Nephron (organoid): ENCODE measurements around the gene RASSF10.

Experiments
- H3K27ac Mint-ChIP-seq, 3 experiments: 2 replicates each; pipeline ENCODE4 v1.8.0; 2020; ENCODE audit warnings: mixed read lengths in 3 of 3, mild to moderate bottlenecking in 2 of 3, moderate library complexity in 1 of 3
- H3K27me3 Mint-ChIP-seq: 2 replicates; pipeline ENCODE4 v1.8.0; 2021; ENCODE audit warnings: low read depth, mild to moderate bottlenecking, moderate library complexity, mixed read lengths
- H3K36me3 Mint-ChIP-seq: 2 replicates; pipeline ENCODE4 v1.8.0; 2020; ENCODE audit warnings: low read depth, mixed read lengths
- H3K4me1 Mint-ChIP-seq: 2 replicates; pipeline ENCODE4 v1.8.0; 2020; ENCODE audit warnings: mixed read lengths
- H3K4me3 Mint-ChIP-seq, 3 experiments: 2 replicates each; pipeline ENCODE4 v1.8.0; 2020; ENCODE audit warnings: mild to moderate bottlenecking in 3 of 3, mixed read lengths in 3 of 3, moderate library complexity in 2 of 3
- H3K9me3 Mint-ChIP-seq: 2 replicates; pipeline ENCODE4 v1.8.0; 2020; ENCODE audit warnings: mixed read lengths
- CTCF ChIP-seq, 3 experiments: fragments of 200-600 bp; sonication (generic); IDR thresholded peaks; one replicate each; pipeline ENCODE4 v1.5.0; 2021; ENCODE audit warnings: antibody characterized with exemption in 3 of 3; ENCODE audit not compliant: unreplicated experiment in 3 of 3

RASSF10 gene

GRCh38 chr11:12995823-12996222 lies 13.3 kb upstream of the RASSF10 start:
- no peaks in the 10 kb centered on the region for H3K4me1 Mint-ChIP-seq
- H3K27me3 Mint-ChIP-seq: peaks cover 13% of the 10 kb centered on the region
- TF ChIP-seq CTCF (IDR thresholded peaks at IDR 0.05; ENCODE audit: unreplicated experiment in 3 of 3): no peak
- peaks cover 3% of the 10 kb centered on the region for H3K9me3 Mint-ChIP-seq
- no peak overlapping the region for H3K4me3 Mint-ChIP-seq
- no peak overlapping the region for H3K27ac Mint-ChIP-seq
- H3K36me3 Mint-ChIP-seq: no peaks in the 10 kb centered on the region

GRCh38 chr11:12997168-12997567 lies 11.9 kb upstream of the RASSF10 start:
- no peak for TF ChIP-seq CTCF (IDR thresholded peaks at IDR 0.05; ENCODE audit: unreplicated experiment in 3 of 3)
- peaks cover 3% of the 10 kb centered on the region for H3K9me3 Mint-ChIP-seq
- peaks cover 18% of the 10 kb centered on the region for H3K27me3 Mint-ChIP-seq
- H3K4me1 Mint-ChIP-seq: no peaks in the 10 kb centered on the region
- no peak overlapping the region for H3K27ac Mint-ChIP-seq
- no peaks in the 10 kb centered on the region for H3K36me3 Mint-ChIP-seq
- no peak overlapping the region for H3K4me3 Mint-ChIP-seq

GRCh38 chr11:12998336-12998735 lies 10.8 kb upstream of the RASSF10 start:
- no peak for TF ChIP-seq CTCF (IDR thresholded peaks at IDR 0.05; ENCODE audit: unreplicated experiment in 3 of 3)
- H3K36me3 Mint-ChIP-seq: no peaks in the 10 kb centered on the region
- H3K4me1 Mint-ChIP-seq: no peaks in the 10 kb centered on the region
- peaks cover 3% of the 10 kb centered on the region for H3K9me3 Mint-ChIP-seq
- H3K4me3 Mint-ChIP-seq: no peak overlapping the region
- peaks cover 23% of the 10 kb centered on the region for H3K27me3 Mint-ChIP-seq
- no peak overlapping the region for H3K27ac Mint-ChIP-seq

GRCh38 chr11:12999597-12999996 lies 9.5 kb upstream of the RASSF10 start:
- peaks cover 35% of the 10 kb centered on the region for H3K27me3 Mint-ChIP-seq
- H3K9me3 Mint-ChIP-seq: peaks cover 3% of the 10 kb centered on the region
- TF ChIP-seq CTCF (IDR thresholded peaks at IDR 0.05; ENCODE audit: unreplicated experiment in 3 of 3): no peak
- no peaks in the 10 kb centered on the region for H3K36me3 Mint-ChIP-seq
- H3K27ac Mint-ChIP-seq: peak overlapping the region in 1 of 3 experiments; percentile 74
- H3K4me3 Mint-ChIP-seq: no peak overlapping the region
- H3K4me1 Mint-ChIP-seq: peaks cover 9% of the 10 kb centered on the region

- H3K27me3 Mint-ChIP-seq: peaks cover 40% of the 10 kb centered on the region
- H3K27ac Mint-ChIP-seq: peak overlapping the region in 1 of 3 experiments; percentile 29
- peaks cover 3% of the 10 kb centered on the region for H3K9me3 Mint-ChIP-seq
- no peak overlapping the region for H3K4me3 Mint-ChIP-seq
- TF ChIP-seq CTCF (IDR thresholded peaks at IDR 0.05; ENCODE audit: unreplicated experiment in 3 of 3): no peak
- peaks cover 9% of the 10 kb centered on the region for H3K4me1 Mint-ChIP-seq
- H3K36me3 Mint-ChIP-seq: no peaks in the 10 kb centered on the region
Measured at GRCh38 chr11:13000116-13000515, 9.0 kb upstream of the RASSF10 start.

GRCh38 chr11:13000721-13001120 lies 8.4 kb upstream of the RASSF10 start:
- TF ChIP-seq CTCF (IDR thresholded peaks at IDR 0.05; ENCODE audit: unreplicated experiment in 3 of 3): no peak
- no peak overlapping the region for H3K4me3 Mint-ChIP-seq
- peaks cover 46% of the 10 kb centered on the region for H3K27me3 Mint-ChIP-seq
- H3K4me1 Mint-ChIP-seq: peaks cover 9% of the 10 kb centered on the region
- H3K36me3 Mint-ChIP-seq: no peaks in the 10 kb centered on the region
- peak overlapping the region in 1 of 3 experiments; percentile 65 for H3K27ac Mint-ChIP-seq
- H3K9me3 Mint-ChIP-seq: peaks cover 6% of the 10 kb centered on the region
